ENCODE measurements around the gene FGF14.

- no peak for TF ChIP-seq CTCF (IDR thresholded peaks at IDR 0.05; ENCODE audit: low read depth, low read length, poor library complexity, severe bottlenecking)
- no peak for TF ChIP-seq EZH2phosphoT487 (IDR thresholded peaks at IDR 0.05; ENCODE audit: borderline replicate concordance, low read length)
These were observed 617.5 kb downstream of the FGF14 start for GRCh38 chr13:101784313-101784712.

Data from DOHH2 (cell line).